ENCODE data around the gene MSRB3.

GRCh38 chr12:65460063-65460462, 181.6 kb downstream of the MSRB3 start:
- TF ChIP-seq GABPB1 (CRISPR knock-in tag; IDR thresholded peaks at IDR 0.05): no peak
- TF ChIP-seq MAX (CRISPR knock-in tag; IDR thresholded peaks at IDR 0.05): no peak
- TF ChIP-seq NR2C2 (CRISPR knock-in tag; IDR thresholded peaks at IDR 0.05): no peak
- no peak for TF ChIP-seq RELA (CRISPR knock-in tag; IDR thresholded peaks at IDR 0.05; ENCODE audit: borderline replicate concordance)
- TF ChIP-seq, protein P1, sequence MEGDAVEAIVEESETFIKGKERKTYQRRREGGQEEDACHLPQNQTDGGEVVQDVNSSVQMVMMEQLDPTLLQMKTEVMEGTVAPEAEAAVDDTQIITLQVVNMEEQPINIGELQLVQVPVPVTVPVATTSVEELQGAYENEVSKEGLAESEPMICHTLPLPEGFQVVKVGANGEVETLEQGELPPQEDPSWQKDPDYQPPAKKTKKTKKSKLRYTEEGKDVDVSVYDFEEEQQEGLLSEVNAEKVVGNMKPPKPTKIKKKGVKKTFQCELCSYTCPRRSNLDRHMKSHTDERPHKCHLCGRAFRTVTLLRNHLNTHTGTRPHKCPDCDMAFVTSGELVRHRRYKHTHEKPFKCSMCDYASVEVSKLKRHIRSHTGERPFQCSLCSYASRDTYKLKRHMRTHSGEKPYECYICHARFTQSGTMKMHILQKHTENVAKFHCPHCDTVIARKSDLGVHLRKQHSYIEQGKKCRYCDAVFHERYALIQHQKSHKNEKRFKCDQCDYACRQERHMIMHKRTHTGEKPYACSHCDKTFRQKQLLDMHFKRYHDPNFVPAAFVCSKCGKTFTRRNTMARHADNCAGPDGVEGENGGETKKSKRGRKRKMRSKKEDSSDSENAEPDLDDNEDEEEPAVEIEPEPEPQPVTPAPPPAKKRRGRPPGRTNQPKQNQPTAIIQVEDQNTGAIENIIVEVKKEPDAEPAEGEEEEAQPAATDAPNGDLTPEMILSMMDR (IDR thresholded peaks at IDR 0.05): no peak
- no peak for TF ChIP-seq FOXP1 (CRISPR knock-in tag; IDR thresholded peaks at IDR 0.05; ENCODE audit: borderline replicate concordance)
- TF ChIP-seq NR3C1 (CRISPR knock-in tag; conservative IDR thresholded peaks at IDR 0.05; ENCODE audit: low read depth): no peak
- no peak for TF ChIP-seq ZNF396 (CRISPR knock-in tag; IDR thresholded peaks at IDR 0.05; ENCODE audit: borderline replicate concordance)
- no peak for TF ChIP-seq JAZF1 (CRISPR knock-in tag; IDR thresholded peaks at IDR 0.05)
- TF ChIP-seq, protein P2, sequence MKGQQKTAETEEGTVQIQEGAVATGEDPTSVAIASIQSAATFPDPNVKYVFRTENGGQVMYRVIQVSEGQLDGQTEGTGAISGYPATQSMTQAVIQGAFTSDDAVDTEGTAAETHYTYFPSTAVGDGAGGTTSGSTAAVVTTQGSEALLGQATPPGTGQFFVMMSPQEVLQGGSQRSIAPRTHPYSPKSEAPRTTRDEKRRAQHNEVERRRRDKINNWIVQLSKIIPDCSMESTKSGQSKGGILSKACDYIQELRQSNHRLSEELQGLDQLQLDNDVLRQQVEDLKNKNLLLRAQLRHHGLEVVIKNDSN (CRISPR knock-in tag; IDR thresholded peaks at IDR 0.05): no peak
- TF ChIP-seq JUN (CRISPR knock-in tag; IDR thresholded peaks at IDR 0.05): no peak
- TF ChIP-seq STAT6 (CRISPR knock-in tag; conservative IDR thresholded peaks at IDR 0.05; ENCODE audit: low read depth): no peak
- TF ChIP-seq, protein P3, sequence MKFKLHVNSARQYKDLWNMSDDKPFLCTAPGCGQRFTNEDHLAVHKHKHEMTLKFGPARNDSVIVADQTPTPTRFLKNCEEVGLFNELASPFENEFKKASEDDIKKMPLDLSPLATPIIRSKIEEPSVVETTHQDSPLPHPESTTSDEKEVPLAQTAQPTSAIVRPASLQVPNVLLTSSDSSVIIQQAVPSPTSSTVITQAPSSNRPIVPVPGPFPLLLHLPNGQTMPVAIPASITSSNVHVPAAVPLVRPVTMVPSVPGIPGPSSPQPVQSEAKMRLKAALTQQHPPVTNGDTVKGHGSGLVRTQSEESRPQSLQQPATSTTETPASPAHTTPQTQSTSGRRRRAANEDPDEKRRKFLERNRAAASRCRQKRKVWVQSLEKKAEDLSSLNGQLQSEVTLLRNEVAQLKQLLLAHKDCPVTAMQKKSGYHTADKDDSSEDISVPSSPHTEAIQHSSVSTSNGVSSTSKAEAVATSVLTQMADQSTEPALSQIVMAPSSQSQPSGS (CRISPR knock-in tag; IDR thresholded peaks at IDR 0.05; ENCODE audit: borderline replicate concordance, low read depth): no peak
- no peak for TF ChIP-seq ZNF232 (CRISPR knock-in tag; IDR thresholded peaks at IDR 0.05)
